GM21825 (cell line): Measurements from ENCODE around the gene SLC37A2.
A peak's percentile ranks its signal among the peaks of the same experiment; 100 is the strongest.
"Not testable (repeated sequence)": the region's sequence is repeated elsewhere in the genome, so short reads cannot be mapped to it uniquely, and the experiment has no call there.

ENCODE experiments used
- ATAC-seq: cut with Tn5 transposase; IDR thresholded peaks from one replicate; pipeline ENCODE4 v1.9.1; 2021; ENCODE audit warnings: mild to moderate bottlenecking, moderate library complexity; ENCODE audit not compliant: unreplicated experiment

Gene SLC37A2

DNA sequence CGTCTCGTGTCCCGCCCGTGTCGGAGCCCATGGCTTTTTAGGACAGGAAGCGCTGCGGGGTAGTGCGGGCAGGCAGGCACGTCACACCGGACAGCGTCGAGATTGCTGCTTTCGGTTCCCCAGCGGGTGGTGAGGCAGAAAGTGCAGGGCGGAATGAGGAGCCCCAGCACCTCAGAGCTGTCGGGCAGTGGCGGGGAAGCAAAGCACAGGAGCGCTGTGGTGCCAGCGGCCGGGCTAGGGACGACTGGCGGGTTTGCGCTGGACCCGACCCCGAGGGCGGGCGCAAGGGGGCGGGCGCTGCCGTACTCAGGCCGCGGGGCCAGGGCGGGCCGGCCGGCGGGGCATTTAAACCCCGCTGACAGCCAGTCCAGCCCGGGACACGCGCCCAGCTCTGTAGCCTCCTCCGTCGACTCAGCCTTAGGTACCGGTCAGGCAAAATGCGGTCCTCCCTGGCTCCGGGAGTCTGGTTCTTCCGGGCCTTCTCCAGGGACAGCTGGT lies at the start of gene SLC37A2:
TSS of gene SLC37A2 (plus strand) at position 375 of the 498 bp plus-strand sequence. CDS start at position 438, 63 bp downstream.
- ATAC-seq = peak; percentile 89

DNA sequence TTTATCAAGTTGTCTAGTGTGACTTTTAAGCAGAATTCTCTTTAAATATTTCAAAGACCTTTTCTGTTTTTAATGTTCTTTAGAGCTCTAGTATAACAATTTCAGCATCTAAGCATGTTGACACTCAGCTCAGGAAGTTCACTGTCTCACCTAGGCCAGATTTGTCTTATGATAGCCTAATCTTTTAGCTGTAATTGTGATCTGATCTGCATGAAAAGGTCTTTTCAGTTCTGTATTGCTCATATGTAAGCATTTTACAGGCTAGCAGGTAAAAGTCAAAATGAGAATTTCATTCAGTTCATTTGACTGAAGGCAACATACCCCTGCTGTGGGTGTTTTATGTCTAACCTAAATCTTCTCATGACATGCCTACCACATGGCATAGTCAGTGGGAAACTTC lies 46.7 kb upstream of the SLC37A2 start:
- no peak for ATAC-seq

DNA sequence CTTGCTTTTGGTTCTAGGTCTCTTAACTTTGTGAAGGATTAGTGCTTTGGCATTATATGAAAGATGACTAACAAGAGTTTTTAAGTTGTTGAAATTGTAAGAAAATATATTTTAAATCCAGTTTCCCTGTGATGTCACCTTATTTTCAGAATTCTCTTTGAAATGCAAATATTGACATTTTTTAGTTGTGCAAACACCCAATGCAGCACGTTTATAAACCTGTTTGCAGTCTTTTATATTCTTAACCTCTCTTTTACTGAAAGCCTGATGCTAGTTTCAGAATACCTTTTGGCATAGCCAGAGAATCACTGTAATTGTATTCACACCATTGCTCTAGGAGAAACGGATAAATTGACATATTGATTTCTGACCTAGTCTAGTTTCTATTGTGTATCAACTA lies 42.8 kb upstream of the SLC37A2 start:
- no peak for ATAC-seq

DNA sequence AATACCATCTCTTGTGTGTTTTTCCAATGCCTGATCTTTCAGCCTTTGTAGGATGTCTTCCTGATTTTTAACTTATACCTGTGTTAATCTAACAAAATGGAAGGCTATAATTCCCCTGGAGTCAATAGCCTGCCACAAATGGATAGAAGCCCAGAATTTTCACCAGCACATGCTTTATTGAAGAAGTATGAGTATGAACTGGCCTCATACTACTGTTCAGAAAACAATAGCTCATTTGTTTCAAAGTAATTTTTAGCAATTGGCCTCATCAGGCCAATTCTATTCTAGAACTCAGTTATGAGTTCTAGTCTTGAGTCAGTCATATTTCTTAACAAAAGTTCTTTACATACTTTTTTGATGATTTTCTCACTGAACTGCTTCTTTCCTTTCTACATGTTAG lies 40.6 kb upstream of the SLC37A2 start:
- no peak for ATAC-seq

DNA sequence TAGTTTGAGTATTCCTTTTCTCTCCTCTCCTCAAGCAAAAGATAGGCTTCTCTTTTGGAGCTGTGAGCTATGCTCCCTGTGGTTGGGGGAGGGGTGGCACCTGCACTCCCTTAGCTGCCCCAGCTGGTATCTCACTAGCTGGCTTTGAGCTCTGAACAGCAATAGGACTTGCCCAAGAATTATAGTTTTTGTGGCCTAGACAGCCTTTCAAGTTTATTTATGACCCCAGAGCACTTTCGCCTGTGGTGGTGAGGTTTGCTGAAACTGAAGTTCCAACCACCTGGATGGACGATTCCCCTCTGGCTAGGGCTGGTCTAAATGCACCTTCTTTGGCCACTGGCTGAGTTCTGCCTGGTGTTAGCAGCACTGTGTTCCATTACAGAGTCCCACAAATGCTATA lies 37.1 kb upstream of the SLC37A2 start:
- ATAC-seq = no peak

DNA sequence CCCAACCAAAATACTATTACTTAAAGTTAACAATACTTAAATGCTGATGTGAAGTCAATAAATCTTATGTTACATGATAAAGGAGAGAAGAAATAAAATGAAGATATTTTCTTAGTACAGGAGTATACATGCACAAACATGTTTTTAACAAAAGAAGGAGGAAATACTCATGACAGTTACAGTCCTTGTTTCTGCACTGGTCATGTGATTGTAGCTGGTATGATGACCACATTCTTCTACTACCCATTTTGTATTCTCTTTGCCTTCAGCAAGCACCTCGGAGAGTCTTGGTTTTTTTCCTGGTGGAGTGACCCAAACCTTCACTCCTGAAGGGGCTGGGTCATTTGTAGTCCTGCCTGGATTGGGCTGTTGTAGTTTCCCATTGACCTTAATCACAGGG lies 33.7 kb upstream of the SLC37A2 start:
- ATAC-seq = not testable (repeated sequence)

DNA sequence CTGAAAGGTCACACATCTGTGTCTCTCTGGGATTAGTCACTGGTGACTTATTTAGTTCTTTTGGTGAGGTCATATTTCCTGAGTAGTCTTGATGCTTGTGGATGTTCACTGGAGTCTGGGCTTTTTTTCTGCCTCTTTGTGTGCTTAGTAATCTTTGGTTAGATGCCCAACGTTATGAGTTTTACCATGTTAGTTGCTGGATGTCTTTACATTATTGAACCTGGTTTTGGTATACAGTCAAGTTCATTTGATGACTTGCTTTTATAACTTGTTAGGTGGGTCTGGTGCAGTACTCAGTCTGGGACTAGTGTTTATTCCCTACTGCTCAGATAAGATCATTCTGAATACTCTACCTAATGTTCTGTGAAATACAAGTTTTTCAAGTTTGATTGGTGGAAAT lies 26.2 kb upstream of the SLC37A2 start:
- no peak for ATAC-seq

DNA sequence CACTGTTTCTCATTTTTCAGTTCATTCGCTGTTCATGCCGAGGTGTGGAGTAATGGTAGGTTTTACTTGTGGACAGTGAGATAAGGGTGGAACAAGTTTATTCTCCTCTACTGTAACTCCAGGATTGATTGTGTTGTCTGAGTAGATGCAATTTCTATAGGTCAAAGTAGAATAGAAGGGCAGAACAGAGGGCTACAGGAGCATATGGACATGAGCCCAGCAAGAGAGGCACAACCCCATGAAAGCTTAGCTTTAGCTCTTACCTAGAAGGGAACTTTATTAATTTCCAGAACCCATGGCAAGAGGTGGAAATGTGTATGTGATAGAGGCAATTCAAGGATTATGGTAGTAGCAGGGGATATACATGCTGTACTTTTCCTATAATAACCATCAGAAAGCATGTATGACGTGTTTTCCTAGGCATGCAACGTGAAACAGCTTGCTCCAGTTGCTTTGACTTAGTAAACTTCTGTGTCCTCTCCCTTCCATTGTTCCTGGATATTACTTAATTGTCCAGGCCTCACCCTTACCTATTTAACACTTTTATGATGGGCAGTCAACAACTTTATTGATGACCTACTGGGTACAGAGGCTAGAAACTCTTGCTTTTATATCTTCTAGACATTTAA lies 13.8 kb upstream of the SLC37A2 start:
- ATAC-seq = no peak

DNA sequence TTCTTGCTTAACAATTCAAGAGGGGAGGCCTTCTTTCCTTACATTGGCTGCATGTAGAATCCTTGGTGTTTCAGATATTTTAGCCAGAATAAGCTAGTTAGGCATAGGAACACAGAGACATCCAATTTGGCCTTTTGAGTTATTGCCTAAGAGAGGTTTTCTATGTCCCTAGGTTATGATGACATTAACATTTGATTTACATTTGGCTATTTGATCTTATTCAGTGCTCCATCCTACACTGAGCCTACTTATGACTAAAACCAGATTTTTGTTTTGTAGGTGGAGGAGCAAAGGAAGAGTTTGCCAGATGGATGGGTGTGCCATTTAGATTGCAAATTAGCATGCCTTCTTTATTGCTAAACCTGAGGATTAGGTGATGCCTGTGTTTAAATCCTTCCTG lies 11.1 kb upstream of the SLC37A2 start:
- ATAC-seq = no peak

DNA sequence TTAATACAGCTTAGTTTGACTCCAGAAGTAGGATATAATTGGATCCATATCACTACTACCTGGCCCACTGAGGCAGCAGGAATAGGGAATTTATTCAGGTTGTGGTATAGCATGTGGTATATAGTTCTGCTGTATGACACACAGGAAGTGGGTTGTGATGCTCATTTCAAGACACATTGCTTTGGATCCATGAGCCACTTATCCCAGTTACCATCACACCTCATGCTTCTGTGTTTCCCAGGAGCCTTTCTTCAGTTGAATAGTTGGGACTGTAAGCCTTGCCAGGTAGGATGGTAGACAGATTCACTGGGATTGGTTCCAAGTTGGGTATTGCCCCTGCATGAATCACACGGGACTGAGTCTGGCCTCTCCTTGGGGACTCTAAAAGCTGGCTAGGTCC lies 9.9 kb upstream of the SLC37A2 start:
- no peak for ATAC-seq

DNA sequence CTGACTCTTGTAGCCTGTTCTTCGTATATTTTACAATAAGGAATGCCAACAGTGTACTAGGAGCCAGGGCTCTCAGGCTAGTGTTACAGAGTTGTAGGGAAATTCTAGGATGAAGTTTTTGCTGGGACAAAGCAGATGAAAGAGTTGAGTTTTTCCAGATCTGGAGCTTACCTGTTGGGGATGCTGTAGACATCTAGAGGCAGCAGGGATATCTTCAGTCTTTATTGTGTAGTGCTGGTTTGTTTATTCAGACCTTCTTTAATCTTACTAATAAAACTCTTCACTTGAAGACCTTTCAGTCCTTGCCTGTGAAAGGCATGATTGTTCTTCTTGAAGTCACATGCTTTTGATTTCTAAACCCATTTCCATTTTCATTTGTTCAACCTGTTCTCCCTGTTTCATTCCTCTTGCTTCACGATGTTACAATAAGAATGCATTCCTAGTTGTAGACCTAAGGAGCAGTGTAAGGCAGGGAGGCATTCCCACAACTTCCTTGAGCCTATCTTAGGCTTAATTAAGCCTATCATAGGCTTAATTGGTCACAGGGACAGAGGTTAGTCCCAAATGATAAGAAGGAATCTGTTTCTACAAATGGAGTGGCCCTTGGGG lies 7.9 kb upstream of the SLC37A2 start:
- no peak for ATAC-seq

DNA sequence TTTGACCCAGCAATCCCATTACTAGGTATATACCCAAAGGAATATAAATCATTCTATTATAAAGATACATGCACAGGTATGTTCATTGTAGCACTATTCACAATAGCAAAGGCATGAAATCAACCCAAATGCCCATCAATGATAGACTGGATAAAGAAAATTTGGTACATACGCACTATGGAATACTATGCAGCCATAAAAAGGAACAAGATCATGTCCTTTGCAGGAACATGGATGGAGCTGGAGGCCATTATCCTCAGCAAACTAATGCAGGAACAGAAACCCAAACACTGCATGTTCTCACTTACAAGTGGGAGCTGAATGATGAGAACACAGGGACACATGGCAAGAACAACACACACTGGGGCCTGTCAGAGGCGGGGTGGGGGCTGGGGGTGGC lies 7.0 kb upstream of the SLC37A2 start:
- not testable (repeated sequence) for ATAC-seq

DNA sequence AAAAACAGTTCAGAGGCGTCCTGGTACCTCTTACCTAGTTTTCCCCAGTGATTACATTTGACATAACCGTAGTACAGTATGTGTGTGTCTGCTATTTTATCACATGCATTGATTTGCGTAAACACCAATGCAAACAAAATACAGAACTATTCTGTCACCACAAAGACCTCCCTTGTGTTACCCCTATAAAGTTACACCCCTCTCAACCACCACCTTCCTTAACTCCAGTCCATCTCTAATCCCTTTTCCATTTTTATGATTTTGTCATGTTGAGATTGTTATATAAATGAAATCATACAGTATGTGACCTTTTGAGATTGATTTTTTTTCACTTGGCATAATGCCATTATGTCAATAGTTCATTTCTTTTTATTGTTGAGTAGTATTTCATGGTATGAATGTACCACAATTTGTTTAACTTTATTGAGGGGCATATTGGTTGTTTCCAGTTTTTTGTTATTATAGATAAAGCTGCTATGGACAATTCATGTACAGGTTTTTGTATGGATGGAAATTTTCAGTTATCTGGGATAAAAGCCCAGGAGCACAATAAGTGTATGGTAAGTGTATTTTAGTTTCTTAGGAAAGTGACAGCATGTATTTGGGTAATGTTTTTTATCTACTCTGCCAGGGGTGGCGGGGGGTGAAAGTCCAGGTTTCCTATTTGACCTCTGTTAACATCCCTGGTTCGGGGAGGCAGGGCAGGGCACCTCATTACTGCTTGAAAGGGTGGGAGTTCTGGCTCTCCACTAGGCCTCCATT lies 6.0 kb upstream of the SLC37A2 start:
- ATAC-seq = no peak

DNA sequence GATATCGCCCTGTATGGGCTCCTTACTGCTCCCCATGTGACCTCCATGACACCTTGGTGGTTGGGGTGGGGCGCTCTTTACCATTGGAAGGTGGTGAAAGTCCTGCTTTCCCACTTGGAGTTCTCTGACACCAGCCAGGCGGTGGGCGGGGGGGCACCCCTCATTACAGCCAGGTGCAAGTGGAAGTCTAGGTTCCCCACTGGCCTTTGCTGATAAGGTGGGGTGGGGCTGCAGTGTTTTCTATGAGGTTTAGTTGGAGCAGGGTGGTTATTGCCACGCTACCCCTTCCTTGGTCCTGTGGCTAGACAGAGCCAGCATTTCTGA lies 5.5 kb upstream of the SLC37A2 start:
- ATAC-seq = no peak

DNA sequence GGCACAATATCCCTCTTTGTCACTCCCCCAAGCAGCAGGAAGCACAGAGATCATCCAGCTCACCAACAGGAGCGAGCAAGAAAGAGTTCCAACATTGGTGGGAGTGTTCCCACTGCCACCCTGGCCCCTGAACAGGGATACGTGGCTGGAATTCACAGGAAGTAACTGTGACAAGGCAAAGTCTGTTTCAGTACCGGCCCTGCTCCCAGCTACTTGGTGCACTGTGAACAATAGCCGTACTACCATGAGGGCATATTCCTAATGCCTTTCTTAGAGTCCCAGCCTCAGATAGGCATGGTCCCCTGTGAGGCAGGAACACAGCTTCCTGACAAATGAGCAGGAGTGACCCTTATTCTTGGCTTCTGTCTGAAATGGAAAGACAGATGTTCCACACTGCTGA lies 1.8 kb upstream of the SLC37A2 start:
- no peak for ATAC-seq

DNA sequence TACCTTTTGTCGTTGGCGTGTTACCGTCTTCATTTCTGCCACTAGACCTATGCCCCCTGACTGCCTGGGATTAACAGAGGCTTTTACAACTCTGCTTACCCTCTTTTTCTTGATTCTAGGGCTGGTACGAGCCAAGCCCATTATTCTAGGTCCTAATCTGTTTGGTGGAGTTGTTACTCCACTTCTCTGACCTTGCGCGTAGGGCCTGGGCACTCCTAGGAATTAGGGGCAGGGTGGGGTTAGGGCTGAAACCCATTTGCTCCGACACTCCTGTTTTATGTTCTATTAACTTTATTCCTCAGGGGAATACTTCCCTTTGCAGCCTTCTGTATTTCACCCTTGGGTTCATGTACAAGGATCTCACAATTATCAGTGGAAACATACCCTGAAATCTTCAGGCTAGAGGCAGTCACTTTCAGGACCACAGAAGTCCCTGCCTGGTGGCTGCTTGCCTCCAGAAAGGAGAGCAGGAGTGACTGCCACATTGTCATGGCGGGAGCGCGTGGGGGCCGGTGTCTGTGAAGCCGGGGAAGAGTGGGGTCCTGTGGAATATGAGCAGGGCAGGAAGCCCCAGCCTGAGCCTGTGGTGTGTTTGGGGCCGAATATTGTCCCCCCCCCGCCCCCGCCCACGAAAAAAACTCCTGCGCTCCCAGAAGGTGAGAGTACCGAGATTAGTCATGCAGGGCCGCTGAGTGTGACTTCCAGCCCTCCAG lies 731 bp upstream of the SLC37A2 start:
- ATAC-seq = no peak

DNA sequence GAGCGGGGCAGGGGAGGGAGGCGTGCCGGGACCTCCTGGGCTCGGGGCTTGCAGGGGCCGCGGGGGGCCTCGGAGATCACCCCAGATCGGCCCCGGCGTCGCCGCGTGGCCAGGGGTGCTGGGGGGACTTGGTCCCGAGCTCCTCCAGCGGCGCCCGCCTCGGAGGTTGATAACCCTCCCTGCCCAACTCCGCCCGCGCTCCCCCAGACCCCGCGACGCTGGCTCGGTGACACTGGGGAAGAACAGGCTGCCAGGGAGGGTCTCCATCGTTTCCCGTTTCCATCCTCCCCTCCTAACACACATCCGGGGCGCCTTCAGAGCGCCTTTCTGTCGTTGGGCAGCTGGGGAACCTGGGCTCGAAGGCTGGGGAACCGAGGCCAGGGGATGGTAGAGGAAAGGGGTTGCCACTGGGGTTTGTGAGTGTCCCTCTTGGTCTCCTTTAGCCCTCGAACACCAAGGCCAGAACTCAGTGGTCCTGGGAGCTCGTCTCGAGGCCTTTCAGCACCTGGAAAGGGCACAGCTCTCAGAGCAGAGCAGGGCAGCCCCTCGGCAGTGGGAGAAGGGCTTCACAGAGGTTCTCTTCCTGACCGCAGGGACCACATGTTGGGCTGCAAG lies 431 bp downstream of the SLC37A2 start:
- peak; percentile 20 for ATAC-seq

DNA sequence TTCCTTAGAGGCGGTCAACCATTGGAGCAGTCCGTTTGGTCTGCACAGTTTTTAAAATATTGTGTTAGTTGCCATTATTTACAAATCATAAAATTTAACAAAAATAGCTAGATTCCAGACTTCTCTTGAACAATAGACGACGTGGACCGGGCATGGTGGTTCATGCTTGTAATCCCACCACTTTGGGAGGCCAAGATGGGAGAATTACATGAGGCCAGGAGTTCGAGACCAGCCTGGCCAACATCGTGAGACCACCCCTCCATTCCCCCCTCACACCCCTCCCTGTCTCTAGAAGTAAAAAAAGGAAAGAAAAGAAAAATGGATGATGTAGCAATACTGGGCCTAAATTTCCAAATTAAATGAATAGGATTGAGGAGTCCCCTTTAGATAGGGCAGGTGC lies 965 bp downstream of the SLC37A2 start:
- ATAC-seq = no peak

DNA sequence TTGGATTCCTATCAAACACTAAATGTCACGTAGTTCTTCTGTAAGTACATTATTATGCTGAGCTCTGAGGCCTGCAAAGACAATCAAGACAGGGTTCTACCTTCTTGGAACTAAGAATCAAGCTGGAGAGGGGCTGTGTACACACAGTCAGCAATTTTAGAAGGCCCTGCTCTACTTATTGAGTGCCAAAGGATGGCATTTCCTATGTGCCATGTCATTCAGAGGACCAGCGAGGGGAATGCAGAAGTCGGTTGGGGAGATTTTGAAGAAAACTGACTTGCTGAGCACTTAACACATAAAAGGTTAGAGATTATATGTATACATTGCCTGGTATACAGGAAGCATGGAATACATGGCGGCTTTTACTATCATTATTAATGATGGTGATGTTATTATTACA lies 5.3 kb downstream of the SLC37A2 start:
- ATAC-seq = no peak

DNA sequence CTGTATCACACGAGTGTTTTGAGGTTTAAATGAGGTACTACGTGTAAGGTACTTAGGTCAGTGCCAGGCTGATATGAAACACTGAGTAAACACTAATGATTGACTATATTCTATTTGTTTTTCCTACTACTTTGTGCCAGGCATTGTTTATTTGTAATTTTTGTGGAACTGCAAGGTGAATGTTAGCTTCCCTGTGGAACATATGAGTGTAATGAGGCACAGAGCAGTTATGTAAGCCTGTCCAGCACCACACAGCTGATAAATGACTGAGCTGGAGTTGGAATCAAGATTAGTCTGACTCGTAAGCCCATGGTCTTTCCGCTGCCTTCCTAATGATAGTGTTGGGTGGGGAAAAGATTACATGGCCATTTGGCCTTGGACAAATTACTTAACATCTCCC lies 5.9 kb downstream of the SLC37A2 start:
- no peak for ATAC-seq

DNA sequence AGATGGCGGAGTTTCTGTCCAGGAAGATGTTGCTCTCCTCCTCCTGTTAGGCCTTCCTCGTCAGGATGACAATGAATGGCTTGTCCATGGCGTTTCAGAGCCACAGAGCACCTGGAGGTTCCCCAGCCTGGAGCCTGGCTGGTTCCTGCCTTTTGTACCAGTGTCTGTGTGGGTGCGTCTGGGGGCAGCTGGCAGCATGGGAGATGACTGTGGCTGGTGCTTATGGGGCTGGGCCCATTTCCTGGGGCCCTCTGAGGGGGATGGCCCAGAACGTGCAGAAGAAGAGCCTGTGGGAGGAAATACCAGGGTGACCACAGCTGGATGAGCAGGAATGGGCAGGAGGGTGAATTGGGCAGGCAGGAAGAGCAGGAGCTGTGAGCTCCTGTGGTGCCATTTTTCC lies 6.7 kb downstream of the SLC37A2 start:
- ATAC-seq = no peak
